ENCODE data around the gene TRPC4AP.
"Not testable (repeated sequence)": the region's sequence is repeated elsewhere in the genome, so short reads cannot be mapped to it uniquely, and the experiment has no call there.

TRPC4AP gene

DNA sequence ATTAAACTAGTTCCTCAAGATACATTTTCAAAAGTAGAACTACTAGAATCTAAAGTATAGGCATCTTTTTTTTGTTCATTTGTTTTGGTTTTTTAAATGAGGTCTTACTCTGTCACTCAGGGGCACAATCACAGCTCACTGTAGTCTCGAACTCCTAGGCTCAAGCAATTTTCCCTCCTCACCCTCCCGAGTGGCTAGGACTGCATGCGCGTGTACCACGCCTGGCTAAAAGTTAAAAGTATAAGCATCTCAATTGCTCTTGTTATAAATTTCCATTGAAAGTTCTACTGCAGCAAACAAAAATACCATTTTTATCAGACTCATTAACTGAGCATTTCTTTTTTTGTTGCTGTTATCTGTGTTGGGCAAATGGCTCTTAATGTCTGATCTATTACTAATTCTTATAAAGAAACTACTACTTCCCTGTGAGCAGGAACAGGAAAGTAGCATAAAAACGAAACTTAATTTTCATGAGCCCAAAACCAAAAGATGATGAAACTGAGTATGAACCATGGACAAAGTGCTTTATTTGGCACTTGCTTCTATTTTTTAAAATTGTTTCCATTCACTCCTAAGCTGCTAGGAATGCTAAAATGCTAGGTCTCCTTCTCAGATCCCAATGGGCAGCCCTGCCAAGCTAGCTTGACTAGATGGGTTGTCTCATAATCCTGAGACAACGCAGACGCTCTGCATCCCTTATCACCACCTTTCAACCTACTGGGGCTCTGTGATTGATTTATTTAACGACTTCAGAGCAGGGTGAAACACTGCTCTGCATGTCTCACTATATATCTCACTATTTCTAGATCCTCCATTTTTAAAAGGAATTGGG is 36.9 kb downstream of the TRPC4AP start:
- DNase-seq (ENCODE audit: low spot score): no peak

DNA sequence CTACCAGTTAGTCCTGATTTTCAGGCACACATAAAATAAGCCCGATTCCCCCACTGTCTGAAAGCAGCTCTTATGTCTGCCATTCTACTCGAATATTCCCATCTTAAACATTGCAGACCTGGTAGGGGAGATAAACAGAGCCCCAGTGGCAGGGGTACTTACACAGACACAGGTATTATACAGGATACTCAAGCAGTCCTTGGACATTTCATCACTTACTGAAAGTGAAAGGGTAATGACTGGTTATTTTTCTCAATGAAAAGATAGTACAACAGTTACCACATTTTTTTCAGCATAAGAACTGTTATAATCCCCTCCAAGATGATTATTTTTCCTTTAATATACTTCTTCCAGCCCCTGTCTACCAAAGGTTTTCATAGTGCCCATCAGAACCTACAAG is 37.8 kb downstream of the TRPC4AP start:
- DNase-seq (ENCODE audit: low spot score): no peak

DNA sequence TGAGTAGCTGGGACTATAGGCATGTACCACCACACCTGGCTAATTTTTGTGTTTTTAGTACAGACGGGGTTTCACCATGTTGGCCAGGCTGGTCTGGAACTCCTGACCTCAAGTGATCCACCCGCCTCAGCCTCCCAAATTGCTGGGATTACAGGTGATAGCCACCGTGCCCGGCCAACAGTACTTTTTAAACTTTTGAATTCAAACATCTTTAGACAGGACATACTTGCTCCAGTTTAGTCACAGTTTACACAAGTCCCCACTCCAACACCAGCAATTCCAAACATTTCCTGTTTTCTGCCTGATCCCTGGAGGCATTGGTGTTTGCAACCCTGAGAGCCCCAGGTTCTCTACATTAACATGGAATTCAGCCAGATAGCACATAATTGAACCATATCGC is 40.0 kb downstream of the TRPC4AP start:
- not testable (repeated sequence) for DNase-seq (ENCODE audit: low spot score)

DNA sequence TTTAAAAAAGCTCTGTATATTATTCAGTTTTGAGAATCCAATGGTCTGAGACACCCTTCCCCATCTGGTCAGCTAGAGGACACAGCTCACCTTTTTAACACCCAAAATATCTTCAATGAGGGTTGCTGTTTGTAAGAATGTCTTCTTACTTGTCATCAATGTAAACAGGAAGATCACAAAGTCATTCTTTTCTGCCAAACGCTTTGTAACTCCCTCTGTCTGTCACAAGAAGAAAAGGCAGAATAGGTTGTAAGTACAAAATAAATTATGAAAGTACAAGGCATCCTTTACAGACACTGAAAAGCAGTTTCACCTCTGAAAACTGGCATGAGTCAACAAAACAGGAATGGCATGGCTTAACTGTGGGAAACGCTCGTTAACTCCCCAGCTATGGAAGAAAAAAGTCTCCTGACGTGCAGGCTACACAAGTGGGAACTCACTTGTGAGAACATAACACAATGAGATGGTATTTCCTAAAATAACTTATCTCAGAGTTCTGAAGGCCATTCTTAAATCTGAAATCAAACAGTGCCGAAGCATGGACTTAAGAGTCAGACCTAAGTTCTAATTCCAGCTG is 42.7 kb downstream of the TRPC4AP start:
- DNase-seq (ENCODE audit: low spot score): no peak

DNA sequence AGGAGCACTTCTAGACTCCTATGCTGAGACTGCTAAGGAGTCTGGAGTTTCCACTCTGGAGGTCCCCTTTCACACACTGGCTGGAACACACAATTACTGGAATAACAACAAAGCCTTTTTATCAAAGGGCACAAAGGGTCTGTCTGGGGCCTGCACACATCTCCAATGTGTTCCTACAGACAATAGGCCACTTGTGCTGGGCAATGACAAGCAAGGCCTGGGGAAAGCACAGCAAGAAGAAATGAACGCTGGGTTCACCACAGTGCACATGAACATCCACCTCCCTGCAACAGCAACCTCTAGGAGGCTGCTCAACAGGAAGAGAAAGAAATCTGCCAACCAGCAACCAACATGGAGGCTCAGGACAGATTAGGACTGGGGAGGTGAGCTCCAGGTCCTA is 43.9 kb downstream of the TRPC4AP start:
- DNase-seq (ENCODE audit: low spot score): no peak

DNA sequence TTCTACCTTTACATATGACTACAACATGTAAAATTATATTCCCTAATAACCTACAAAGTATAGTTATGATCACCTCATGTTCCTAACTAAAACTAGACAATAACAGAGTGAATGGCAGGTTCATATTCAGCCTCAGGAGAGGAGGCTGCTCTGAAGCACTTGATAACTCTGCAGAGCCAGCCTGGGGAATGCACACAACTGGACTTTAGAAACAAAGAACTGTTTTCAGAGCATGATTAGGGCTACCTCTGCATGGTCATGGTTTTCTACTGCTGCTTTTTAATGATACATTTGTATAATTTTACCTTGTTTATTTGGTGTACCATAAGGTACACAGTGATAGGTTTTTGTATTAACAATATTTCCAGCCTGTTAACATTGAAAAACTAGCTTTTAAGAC is 50.3 kb downstream of the TRPC4AP start:
- DNase-seq (ENCODE audit: low spot score): no peak

DNA sequence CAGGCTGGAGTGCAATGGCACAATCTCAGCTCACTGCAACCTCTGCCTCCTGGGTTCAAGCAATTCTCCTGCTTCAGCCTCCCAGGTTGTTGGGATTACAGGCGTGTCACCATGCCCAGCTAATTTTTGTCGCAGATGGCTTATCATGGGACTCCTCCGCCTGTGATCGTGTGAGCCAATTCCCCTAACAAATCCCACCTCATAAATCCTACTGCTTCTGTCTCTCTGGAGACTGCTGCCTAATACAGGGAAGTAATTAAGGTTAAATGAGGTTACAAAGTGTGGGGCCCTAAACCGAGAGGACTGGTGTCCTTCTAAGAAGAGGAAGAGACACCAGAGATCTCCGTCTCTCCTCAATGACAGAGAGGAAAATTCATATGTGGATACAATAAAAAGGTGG is 52.0 kb downstream of the TRPC4AP start:
- DNase-seq (ENCODE audit: low spot score): no peak

DNA sequence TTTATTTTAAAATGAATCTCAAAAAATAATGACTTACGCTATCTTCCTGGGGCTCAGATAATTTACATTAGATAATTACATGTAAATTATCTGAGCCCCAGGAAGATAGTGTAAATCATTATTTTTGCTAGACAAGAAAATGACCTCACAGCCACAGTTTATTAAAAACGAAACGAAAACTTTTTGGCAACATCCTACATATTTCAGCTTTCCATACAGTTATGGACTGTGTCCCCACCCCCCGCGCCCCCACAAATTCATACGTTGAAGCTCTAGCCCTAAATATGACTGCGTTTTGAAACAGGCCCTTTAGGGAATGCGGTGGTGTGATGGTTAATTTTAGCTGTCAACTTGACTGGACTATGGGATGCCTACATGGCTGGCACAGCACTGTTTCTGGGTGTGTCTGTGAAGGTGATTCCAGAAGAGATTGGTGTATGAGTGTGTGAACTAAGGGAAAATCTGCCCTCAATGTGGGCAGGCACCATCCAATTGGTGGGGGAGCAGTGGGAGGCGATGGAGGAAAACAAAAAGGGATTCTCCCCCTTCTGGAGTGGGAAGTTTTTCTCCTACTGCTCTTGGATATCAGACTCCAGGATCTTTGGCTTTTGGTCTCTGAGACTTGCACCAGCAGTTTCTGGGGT is 52.6 kb downstream of the TRPC4AP start:
- no peak for DNase-seq (ENCODE audit: low spot score)

DNA sequence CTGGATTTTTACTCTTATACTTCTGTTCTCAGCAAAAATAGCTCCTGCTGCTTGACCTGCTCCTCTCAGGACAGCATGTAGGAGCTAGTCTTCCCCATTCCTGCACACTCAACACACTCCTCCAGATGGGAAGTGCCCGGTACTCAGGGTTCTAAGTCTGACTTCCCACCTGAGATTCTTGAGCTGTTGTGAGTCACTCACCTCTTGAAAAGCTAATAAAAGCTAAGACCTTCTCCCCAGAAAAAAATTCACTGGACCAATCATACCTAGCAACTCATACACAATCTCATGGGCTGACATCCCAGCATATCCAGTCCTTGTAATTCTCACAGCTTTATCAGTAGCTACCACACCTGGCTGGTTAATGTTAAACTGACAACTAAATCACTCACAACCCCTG is 53.5 kb downstream of the TRPC4AP start:
- no peak for DNase-seq (ENCODE audit: low spot score)

DNA sequence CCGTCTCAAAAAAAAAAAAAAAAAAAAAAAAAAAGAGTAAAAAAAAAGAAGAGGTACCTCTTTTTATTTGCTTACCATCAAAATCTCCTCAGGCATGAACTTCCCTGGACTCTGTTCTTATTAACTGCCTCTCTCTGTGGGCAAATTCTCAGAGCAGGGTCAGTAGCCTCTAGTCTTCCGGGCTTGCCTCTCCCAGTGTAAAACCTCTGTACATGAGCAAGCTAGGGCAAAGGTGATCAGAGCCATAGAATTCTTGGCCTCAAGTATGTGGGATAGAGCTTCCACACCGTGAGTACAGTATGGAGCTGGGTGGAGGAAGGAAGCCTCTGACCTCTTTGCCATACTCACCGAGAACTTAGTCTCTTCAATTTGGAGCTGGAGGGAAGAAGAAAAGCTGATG is 58.5 kb downstream of the TRPC4AP start:
- no peak for DNase-seq (ENCODE audit: low spot score)

DNA sequence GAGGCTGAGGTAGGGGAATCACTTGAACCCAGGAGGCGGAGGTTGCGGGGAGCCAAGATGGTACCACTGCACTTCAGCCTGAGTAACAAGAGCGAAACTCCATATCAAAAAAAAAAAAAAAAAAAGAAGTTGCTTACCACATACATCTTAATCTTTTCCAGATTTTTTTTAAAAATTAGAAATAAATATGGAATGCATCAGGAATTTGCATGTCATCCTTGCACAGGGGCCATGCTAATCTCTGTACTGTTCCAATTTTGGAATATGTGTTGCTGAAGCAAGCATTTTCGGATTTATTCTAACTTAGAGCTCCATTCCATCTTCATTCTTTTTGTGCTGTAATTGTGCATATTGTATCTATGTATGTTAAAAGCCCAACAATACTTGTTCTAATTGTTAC is 62.5 kb downstream of the TRPC4AP start:
- no peak for DNase-seq (ENCODE audit: low spot score)

DNA sequence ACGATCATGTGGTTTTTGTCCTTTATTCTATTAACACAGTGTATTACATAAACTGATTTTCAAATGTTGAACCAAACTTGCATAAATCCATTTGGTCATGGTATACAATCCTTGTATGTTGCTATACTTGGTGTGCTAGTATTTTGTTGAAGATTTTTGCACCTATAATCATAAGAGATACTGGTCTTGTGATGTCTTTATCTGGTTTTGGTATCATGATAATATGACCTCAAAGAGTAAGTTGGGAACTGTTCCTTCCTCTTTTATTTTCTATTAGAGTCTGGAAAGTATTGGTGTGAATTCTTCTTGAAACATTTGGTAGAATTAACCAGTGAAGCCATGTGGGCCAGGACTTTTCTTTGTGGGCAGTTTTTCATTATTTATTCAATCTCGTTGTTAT is 65.3 kb downstream of the TRPC4AP start:
- no peak for DNase-seq (ENCODE audit: low spot score)

DNA sequence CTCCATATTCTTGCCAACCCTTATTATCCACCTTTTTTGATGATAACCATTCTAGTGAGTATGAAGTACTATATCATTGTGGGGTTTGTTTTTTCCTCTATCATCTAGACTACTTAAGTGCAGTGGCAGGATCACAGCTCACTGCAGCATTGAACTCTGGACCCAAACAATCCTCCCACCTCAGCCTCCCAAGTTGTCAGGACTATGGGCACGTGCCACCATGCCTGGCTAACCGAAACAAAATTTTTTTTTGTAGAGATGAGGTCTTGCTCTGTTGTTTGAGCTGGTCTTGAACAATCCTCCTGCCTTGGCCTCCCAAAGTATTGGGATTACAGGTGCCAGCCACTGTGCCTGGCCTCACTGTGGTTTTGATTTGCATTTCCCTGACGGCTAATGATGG is 67.5 kb downstream of the TRPC4AP start:
- DNase-seq (ENCODE audit: low spot score): no peak

DNA sequence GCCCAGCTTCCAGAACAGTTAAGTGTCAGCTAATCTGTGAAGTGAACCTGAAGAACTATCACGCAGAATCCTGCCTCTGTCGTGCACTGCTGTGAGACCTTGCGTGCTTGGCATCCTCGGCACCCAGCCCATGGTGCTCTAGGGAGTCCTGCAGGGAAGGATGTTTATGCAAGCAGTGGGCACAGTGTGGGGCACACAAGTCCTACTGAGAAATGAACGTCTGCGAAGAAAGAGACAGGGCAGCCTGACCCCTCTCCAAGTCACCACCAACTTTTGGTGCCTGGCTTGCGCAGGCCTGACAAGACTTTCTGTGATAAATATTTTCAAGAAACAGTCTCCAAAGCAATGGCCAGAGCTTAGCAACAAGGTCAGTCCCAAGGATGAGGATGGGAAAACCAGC is 69.0 kb downstream of the TRPC4AP start:
- no peak for DNase-seq (ENCODE audit: low spot score)

DNA sequence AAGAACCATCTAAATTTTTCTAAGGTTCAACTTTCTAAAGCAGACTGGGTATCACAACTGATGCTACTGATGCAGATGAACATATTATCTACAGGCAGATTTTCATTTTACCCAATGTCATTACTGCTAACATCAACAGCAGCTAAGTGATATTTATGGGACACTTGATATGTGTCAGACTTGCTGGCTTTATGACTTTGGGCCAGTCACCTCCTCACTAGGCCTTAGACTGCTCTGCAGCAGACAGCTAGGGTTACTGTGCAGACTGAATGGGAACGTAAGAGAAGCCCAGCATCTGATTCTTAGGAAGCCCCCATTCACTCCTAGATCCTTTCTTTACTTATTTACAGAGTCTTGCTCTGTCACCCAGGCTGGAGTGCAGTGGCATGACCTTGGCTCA is 70.8 kb downstream of the TRPC4AP start:
- no peak for DNase-seq (ENCODE audit: low spot score)

DNA sequence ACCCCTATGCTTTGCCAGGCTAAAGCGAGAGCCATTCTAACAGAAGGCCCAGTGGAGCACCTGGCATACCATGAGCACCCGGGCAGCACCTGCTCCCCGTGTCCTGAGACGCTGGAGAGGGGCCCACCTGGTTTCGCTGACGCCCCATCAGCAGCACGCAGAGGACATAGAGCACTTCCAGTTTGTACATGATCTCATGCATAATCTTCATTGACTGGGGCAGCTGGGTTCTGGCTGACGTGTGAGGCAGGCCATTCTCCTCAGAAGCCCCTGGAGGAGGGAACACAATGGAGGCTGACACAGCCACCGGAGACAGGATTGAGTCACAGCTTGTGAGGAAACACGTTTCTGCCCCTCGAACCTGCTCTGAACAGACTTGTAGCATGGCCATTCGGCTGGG is 71.5 kb downstream of the TRPC4AP start:
- no peak for DNase-seq (ENCODE audit: low spot score)

DNA sequence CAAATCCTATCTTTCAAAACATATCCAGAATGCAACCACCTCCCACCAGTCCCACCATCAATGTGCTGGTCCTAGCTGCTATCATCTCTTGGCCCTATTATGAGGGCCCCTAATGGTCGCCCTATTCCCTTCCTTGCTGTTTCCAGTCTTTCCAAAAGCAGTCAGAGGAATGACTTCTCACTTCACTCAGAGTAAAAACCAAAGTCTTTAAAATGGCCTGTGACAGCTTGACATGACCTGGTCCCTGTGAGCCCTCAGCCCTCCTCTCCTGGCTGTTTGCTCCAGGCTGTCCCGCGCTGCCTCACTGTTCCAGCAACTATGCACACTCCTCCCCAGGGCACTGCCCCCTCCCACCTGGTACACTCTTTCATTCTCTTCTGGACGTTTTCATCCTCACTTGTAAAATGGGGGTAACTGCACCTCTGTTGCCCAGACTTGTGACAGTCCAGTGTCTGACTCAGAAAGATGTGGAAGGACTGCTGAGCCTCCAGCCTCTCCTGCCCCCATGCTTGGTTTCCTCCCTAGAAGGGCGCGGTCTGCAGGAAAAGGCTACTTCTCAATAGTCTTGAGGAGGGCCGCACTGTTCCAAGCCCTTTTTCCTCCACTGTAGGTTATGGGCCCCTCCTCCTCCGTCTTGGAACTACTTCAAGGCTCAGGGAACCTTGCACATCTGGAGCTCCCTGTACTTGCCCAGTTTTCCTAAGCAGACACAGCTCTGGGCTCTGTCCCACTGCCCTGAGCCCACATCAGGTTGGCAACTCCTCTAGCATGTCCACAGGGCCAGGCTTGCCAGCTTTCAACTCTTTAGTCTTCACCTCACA is 72.3 kb downstream of the TRPC4AP start:
- no peak for DNase-seq (ENCODE audit: low spot score)

DNA sequence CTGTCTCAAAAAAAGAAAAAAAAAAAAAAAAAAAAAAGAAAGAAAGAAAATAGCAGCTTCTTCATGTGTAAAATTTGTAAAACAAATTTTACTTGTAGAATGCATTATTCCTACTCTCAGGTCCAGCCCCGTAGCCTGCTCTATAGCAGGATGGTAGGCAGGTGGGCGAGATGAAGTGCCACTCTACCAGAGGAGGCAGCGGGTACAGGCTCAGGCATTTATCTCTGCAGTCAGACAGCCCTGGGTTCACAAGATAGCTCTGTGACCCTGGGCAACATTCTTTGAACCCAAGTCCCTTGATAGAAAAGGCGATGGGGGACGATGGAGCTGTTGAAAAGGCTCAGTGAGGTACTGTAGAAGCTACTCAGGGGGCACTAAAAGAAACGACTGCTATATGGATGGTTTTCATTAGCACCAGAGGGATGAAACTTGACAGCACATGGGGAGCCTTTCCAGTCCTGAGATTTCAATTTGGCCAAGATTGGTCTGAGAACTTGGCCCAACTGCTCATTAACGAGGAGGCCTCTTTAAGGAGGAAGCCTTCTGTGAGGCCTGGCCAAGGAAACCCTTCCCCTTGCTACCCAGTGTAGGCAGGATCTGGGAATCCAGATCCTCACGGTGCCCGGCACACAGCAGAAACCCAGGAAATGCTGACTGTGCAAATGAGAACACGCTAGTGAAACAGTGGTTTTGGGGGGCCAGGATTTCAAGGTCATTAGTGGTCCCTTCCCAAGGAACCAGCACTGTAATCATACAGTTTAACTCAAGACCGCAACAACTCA is 73.8 kb downstream of the TRPC4AP start:
- no peak for DNase-seq (ENCODE audit: low spot score)

DNA sequence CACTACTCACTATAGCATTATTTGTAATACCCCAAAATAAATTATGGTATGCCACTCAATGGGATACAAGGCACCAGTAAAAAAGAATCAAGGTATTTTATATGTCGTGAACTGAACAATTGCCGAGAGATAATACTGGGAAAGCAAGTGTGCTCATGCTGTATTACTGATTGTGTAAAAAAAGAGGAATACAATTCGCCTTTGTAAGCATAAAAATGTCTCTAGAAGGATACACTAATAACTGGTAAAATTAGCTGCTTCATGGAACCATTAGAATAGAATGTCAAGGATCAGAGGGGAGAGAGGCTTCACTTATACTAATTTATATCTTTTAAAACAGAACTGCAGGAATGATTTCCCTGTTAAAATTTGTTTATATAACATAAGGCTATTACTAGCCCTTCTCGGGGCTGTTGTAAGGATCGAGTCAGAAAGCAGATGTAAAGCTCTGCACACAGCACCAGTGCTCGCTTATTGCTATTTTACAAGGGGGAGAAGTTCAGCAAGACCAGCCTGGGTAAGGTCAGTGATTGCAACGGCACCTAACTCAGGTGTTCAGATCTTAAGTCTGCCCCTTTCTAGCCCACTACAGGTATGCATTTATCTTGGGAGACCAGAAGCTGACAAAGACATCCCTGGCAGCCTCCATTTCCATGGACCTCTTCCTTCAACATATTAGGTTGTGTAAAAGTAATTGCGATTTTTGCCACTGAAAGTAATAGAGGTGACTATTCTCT is 75.3 kb downstream of the TRPC4AP start:
- no peak for DNase-seq (ENCODE audit: low spot score)

DNA sequence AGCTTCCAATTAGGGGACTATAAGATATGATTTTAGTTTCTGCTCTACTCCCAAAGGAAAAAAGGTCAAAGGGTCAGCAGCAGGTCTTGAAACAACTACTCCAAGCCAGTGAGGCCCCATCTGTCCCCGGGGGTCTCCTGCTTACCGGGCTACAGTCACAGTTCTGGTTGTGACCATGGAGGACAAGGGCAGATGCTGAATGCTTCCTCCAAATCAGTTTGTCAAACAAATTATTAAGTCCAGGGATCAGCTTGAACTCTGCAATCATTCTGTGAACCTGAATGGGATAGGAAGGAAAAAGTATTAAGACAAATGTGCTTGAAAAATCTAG is 76.8 kb downstream of the TRPC4AP start:
- no peak for DNase-seq (ENCODE audit: low spot score)

DNA sequence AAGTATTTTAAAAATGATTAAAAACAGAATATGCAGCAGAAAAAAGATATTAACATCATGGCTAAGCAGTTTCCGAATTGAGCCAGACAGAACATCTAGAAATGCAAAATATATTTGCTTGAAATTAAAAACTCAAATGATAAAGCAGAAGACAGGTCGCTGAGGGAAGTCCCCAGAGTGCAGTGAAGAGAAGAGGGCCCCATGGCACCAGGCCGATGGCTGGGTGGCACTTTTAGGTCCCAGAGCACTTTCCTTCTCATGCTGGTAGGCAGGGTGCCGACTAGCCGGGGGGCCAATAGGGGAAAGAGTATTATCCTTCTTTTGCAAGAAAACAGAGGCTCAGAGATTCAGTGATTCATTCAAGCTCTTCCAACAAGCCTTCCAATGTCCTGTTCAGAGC is 78.1 kb downstream of the TRPC4AP start:
- no peak for DNase-seq (ENCODE audit: low spot score)

Data from CD4-positive, alpha-beta T cell treated with Interleukin-15 for 4 hours (primary cell).